GM13976 (cell line): ENCODE data around the gene ABITRAM.
"Not testable (repeated sequence)": the region's sequence is repeated elsewhere in the genome, so short reads cannot be mapped to it uniquely, and the experiment has no call there.

Experiments used
- DNase-seq: peaks from one replicate; pipeline ENCODE4 v3.0.0; 2012; ENCODE audit warnings: low spot score
- in situ Hi-C: fragments of 300-500 bp; cut with MboI; formaldehyde crosslinking; loops from one replicate; pipeline ENCODE4 v1.12.0; 2022; ENCODE audit warnings: low sequenced_read_pairs, mixed read lengths, inconsistent platforms; ENCODE audit not compliant: unreplicated experiment
- TF ChIP-seq, protein P1 (sequence below): IDR thresholded peaks from 2 replicates; pipeline ENCODE4 v1.5.1; 2012; ENCODE audit warnings: borderline replicate concordance, mild to moderate bottlenecking; ENCODE audit not compliant: insufficient read depth; ENCODE audit errors: extremely low read depth, missing control alignments, control extremely low read depth

Gene ABITRAM

DNA sequence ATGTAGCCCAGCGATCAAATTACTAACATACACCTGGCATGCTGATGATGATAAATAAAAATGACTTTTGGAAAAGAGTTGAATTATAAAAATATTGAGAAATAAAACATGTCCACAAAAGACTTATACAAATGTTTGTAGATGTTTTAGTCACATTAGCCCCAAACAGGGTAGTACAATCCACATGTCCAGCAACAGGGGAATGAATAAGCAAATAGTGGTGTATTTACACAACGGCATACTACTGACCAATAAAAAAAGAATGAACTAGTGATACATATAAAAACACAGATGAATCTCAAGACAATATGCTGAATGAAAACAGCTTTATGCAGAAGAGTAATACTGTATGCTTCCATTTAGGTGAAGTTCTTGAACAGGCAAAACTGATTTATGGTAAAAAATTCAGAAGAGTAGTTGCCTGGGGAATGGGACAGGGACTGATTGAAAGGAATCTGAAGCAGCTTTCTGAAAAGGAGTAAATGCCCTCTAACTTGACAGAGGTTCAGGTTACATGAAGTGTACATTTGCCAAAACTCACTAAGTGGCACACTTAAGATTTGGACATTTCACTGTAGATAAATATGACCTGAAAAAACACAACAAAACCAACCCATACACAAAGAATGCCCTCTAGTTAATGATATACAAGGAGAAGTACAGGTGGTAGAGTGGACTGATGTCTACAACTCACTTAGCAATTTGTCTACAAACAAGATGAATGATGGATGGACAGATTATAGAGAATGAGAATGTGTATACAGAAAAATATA is 36.7 kb upstream of the ABITRAM start:
- DNase-seq, result no peak
- TF ChIP-seq, protein P1, sequence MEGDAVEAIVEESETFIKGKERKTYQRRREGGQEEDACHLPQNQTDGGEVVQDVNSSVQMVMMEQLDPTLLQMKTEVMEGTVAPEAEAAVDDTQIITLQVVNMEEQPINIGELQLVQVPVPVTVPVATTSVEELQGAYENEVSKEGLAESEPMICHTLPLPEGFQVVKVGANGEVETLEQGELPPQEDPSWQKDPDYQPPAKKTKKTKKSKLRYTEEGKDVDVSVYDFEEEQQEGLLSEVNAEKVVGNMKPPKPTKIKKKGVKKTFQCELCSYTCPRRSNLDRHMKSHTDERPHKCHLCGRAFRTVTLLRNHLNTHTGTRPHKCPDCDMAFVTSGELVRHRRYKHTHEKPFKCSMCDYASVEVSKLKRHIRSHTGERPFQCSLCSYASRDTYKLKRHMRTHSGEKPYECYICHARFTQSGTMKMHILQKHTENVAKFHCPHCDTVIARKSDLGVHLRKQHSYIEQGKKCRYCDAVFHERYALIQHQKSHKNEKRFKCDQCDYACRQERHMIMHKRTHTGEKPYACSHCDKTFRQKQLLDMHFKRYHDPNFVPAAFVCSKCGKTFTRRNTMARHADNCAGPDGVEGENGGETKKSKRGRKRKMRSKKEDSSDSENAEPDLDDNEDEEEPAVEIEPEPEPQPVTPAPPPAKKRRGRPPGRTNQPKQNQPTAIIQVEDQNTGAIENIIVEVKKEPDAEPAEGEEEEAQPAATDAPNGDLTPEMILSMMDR, result no peak
- in situ Hi-C loops, result no loop called here

GRCh38 chr9:108899023-108899695 is 35.0 kb upstream of the ABITRAM start:
- DNase-seq, in situ Hi-C loops: not testable (repeated sequence)

DNA sequence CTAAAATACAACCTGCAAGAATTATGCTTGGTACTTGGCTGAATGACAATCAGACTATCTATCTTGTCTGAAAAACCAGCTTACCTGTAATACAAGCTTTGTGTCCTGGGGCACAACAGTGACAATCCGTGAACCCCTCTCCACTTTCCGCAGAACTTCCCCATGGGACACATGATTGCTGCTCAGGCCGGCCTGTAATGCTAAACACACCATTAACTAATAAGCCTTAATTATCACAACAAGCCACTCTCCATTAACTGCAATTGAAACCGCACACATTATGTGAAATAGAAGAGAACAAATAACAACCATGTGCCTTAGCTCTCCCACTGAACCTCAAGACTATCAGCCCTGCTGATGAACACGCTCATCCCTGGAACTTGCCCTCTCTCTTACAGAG is 34.0 kb upstream of the ABITRAM start:
- TF ChIP-seq, protein P1, result no peak
- in situ Hi-C loops, result no loop called here
- DNase-seq, result no peak

GRCh38 chr9:108903420-108904103 is 30.6 kb upstream of the ABITRAM start:
- DNase-seq, result no peak
- TF ChIP-seq, protein P1, result no peak

GRCh38 chr9:108904161-108904560 is 30.0 kb upstream of the ABITRAM start:
- DNase-seq, result no peak
- in situ Hi-C loops, result no loop called here
- TF ChIP-seq, protein P1, result no peak

More at GRCh38 chr9:108903420-108904103, 30.6 kb upstream of the ABITRAM start:
- in situ Hi-C loops, result no loop called here

DNA sequence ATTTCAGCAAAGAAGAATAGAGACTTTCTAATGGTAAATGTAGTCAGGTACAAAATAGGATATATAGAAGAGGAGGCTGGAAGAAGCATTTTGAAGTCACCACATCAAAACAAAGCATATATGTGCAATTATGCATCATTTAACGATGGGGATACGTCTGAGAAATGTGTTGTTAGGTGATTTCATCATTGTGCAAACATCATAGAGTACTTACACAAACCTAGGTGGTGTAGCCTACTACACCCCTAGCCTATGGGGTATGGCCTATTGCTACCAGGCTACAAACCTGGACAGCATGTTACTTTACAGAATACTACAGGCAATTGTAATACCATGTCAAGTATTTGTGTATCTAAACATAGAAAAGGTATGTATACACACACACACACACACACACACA is 28.7 kb upstream of the ABITRAM start:
- no peak for DNase-seq
- in situ Hi-C loops, result no loop called here
- TF ChIP-seq, protein P1, result no peak

- TF ChIP-seq, protein P1, result no peak
- DNase-seq, result no peak
- in situ Hi-C loops, result no loop called here
Observed at GRCh38 chr9:108910402-108910801, 23.8 kb upstream of the ABITRAM start.
